ENCODE measurements around the gene OR2D3.
"Not testable (repeated sequence)": the region's sequence is repeated elsewhere in the genome, so short reads cannot be mapped to it uniquely, and the experiment has no call there.

The OR2D3 gene

GRCh38 chr11:6920702-6921101 is at the start of gene OR2D3:
Gene OR2D3, plus strand, starts transcription at chr11:6921002. Its CDS starts 0 bp downstream, at chr11:6921002.
- no peak within 1 kb of the TSS for H3K4me3 ChIP-seq (ENCODE audit: low read depth, low read length)
- no peak for DNase-seq (ENCODE audit: low read depth)

GRCh38 chr11:6871278-6871677 is 49.5 kb upstream of the OR2D3 start:
- no peak for DNase-seq (ENCODE audit: low read depth)
- no peak overlapping the region for H3K4me3 ChIP-seq (ENCODE audit: low read depth, low read length)

GRCh38 chr11:6875761-6876160 is 45.0 kb upstream of the OR2D3 start:
- DNase-seq (ENCODE audit: low read depth): no peak
- no peak overlapping the region for H3K4me3 ChIP-seq (ENCODE audit: low read depth, low read length)

- DNase-seq (ENCODE audit: low read depth): no peak
- no peak within 1 kb of the TSS for H3K4me3 ChIP-seq (ENCODE audit: low read depth, low read length)
Measured at GRCh38 chr11:6876325-6876724, 44.5 kb upstream of the OR2D3 start, which contains the start of gene OR10A4. Gene OR10A4, plus strand, starts transcription at chr11:6876625. Its CDS starts 23 bp downstream, at chr11:6876648.

GRCh38 chr11:6876914-6877313 is 43.9 kb upstream of the OR2D3 start:
- no peak for DNase-seq (ENCODE audit: low read depth)
- H3K4me3 ChIP-seq (ENCODE audit: low read depth, low read length): no peak overlapping the region

GRCh38 chr11:6882751-6883150 is 38.1 kb upstream of the OR2D3 start:
- DNase-seq (ENCODE audit: low read depth): no peak
- H3K4me3 ChIP-seq (ENCODE audit: low read depth, low read length): no peak overlapping the region

- H3K4me3 ChIP-seq (ENCODE audit: low read depth, low read length); DNase-seq (ENCODE audit: low read depth): not testable (repeated sequence)
Measured at GRCh38 chr11:6887711-6888110, 33.1 kb upstream of the OR2D3 start.

GRCh38 chr11:6888830-6889229 is 32.0 kb upstream of the OR2D3 start:
- no peak overlapping the region for H3K4me3 ChIP-seq (ENCODE audit: low read depth, low read length)
- DNase-seq (ENCODE audit: low read depth): no peak

- no peak for DNase-seq (ENCODE audit: low read depth)
- H3K4me3 ChIP-seq (ENCODE audit: low read depth, low read length): no peak overlapping the region
Measured at GRCh38 chr11:6889835-6890234, 31.0 kb upstream of the OR2D3 start.

- H3K4me3 ChIP-seq (ENCODE audit: low read depth, low read length): no peak within 1 kb of the TSS
- no peak for DNase-seq (ENCODE audit: low read depth)
Measured at GRCh38 chr11:6892400-6892799, 28.4 kb upstream of the OR2D3 start, which contains the start of gene OR2D2. Gene OR2D2, minus strand, starts transcription at chr11:6892500. Its CDS starts 0 bp downstream, at chr11:6892500.

GRCh38 chr11:6894097-6894496 is 26.7 kb upstream of the OR2D3 start:
- no peak overlapping the region for H3K4me3 ChIP-seq (ENCODE audit: low read depth, low read length)
- DNase-seq (ENCODE audit: low read depth): no peak

- H3K4me3 ChIP-seq (ENCODE audit: low read depth, low read length): no peak overlapping the region
- DNase-seq (ENCODE audit: low read depth): no peak
Measured at GRCh38 chr11:6895010-6895409, 25.8 kb upstream of the OR2D3 start.

- no peak overlapping the region for H3K4me3 ChIP-seq (ENCODE audit: low read depth, low read length)
- DNase-seq (ENCODE audit: low read depth): no peak
Measured at GRCh38 chr11:6898911-6899310, 21.9 kb upstream of the OR2D3 start.

GRCh38 chr11:6900327-6900999 is 20.3 kb upstream of the OR2D3 start:
- DNase-seq (ENCODE audit: low read depth): no peak
- no peak overlapping the region for H3K4me3 ChIP-seq (ENCODE audit: low read depth, low read length)

- DNase-seq (ENCODE audit: low read depth); H3K4me3 ChIP-seq (ENCODE audit: low read depth, low read length): not testable (repeated sequence)
Measured at GRCh38 chr11:6904804-6905203, 16.0 kb upstream of the OR2D3 start.

GRCh38 chr11:6911378-6911777 is 9.4 kb upstream of the OR2D3 start:
- no peak overlapping the region for H3K4me3 ChIP-seq (ENCODE audit: low read depth, low read length)
- DNase-seq (ENCODE audit: low read depth): no peak

- H3K4me3 ChIP-seq (ENCODE audit: low read depth, low read length): no peak overlapping the region
- DNase-seq (ENCODE audit: low read depth): no peak
Measured at GRCh38 chr11:6911948-6912347, 8.9 kb upstream of the OR2D3 start.

GRCh38 chr11:6919698-6920097 is 1.1 kb upstream of the OR2D3 start:
- H3K4me3 ChIP-seq (ENCODE audit: low read depth, low read length): no peak overlapping the region
- DNase-seq (ENCODE audit: low read depth): no peak

- no peak for DNase-seq (ENCODE audit: low read depth)
- H3K4me3 ChIP-seq (ENCODE audit: low read depth, low read length): no peak overlapping the region
Measured at GRCh38 chr11:6925007-6925577, 4.3 kb downstream of the OR2D3 start.

- H3K4me3 ChIP-seq (ENCODE audit: low read depth, low read length): peak overlapping the region; percentile 81
- no peak for DNase-seq (ENCODE audit: low read depth)
Measured at GRCh38 chr11:6925636-6926207, 4.9 kb downstream of the OR2D3 start.
